ENCODE data around the gene NCMAP. TPM values are rescaled to one million over a fixed set of nuclear protein-coding genes. Genes with fewer than 3 reads are reported as not detected.

NCMAP gene
- total and polyA plus RNA-seq, 2 donors (not counting 1 experiment from before 2014, with no cell fraction given) = not detected

GRCh38 chr1:24605534-24606295 lies 49.8 kb downstream of the NCMAP start:
- Histone ChIP-seq H4K20me1 (ENCODE audit: control insufficient read depth, extremely low read depth, insufficient read depth, low read length) (no peaks in the 10 kb centered on the region), H3K79me2 (ENCODE audit: control insufficient read depth, insufficient read depth, low read length) (no peaks in the 10 kb centered on the region), H3K27me3 (ENCODE audit: control insufficient read depth, insufficient read depth, low read length) (peaks cover 14% of the 10 kb centered on the region), H3K4me2 (ENCODE audit: extremely low read depth, insufficient read depth, low read length) (no peak overlapping the region), H3K4me1 (ENCODE audit: control insufficient read depth, extremely low read depth, insufficient read depth, low read length) (no peaks in the 10 kb centered on the region), H3K9me3 (ENCODE audit: control insufficient read depth, insufficient read depth, low read depth, low read length) (no peaks in the 10 kb centered on the region), H3K27ac (ENCODE audit: insufficient read depth, low read length) (no peak overlapping the region), H3K4me3 (replicated peaks in 1 of 4; ENCODE audit: control extremely low read depth in 1 of 4, insufficient read depth in 1 of 4, low read depth in 3 of 4, low read length in 4 of 4) (no peak overlapping the region), H3K9ac (ENCODE audit: insufficient read depth, low read length) (no peak overlapping the region), H3K36me3 (ENCODE audit: control insufficient read depth, insufficient read depth, low read length) (no peaks in the 10 kb centered on the region), H2AFZ (ENCODE audit: low read length) (no peak overlapping the region)
- no peak for DNase-seq (ENCODE audit: low read depth in 2 of 2)
- no peak for TF ChIP-seq EZH2 (IDR thresholded peaks at IDR 0.05; ENCODE audit: low read length, missing control alignments)
- TF ChIP-seq, protein P1, sequence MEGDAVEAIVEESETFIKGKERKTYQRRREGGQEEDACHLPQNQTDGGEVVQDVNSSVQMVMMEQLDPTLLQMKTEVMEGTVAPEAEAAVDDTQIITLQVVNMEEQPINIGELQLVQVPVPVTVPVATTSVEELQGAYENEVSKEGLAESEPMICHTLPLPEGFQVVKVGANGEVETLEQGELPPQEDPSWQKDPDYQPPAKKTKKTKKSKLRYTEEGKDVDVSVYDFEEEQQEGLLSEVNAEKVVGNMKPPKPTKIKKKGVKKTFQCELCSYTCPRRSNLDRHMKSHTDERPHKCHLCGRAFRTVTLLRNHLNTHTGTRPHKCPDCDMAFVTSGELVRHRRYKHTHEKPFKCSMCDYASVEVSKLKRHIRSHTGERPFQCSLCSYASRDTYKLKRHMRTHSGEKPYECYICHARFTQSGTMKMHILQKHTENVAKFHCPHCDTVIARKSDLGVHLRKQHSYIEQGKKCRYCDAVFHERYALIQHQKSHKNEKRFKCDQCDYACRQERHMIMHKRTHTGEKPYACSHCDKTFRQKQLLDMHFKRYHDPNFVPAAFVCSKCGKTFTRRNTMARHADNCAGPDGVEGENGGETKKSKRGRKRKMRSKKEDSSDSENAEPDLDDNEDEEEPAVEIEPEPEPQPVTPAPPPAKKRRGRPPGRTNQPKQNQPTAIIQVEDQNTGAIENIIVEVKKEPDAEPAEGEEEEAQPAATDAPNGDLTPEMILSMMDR (conservative IDR thresholded peaks at IDR 0.05 in 1 of 2, IDR thresholded peaks at IDR 0.05 in 1 of 2; ENCODE audit: low read depth in 1 of 2, low read length in 2 of 2) = no peak

GRCh38 chr1:24606296-24606605 lies 50.4 kb downstream of the NCMAP start:
- no peak overlapping the region for H3K4me3 ChIP-seq (replicated peaks in 1 of 4; ENCODE audit: control extremely low read depth in 1 of 4, insufficient read depth in 1 of 4, low read depth in 3 of 4, low read length in 4 of 4)
- no peaks in the 10 kb centered on the region for H3K9me3 ChIP-seq (ENCODE audit: control insufficient read depth, insufficient read depth, low read depth, low read length)
- TF ChIP-seq, protein P1 (conservative IDR thresholded peaks at IDR 0.05 in 1 of 2, IDR thresholded peaks at IDR 0.05 in 1 of 2; ENCODE audit: low read depth in 1 of 2, low read length in 2 of 2) = no peak
- no peak for TF ChIP-seq EZH2 (IDR thresholded peaks at IDR 0.05; ENCODE audit: low read length, missing control alignments)
- H3K4me2 ChIP-seq (ENCODE audit: extremely low read depth, insufficient read depth, low read length) = no peak overlapping the region
- H3K27me3 ChIP-seq (ENCODE audit: control insufficient read depth, insufficient read depth, low read length) = peaks cover 14% of the 10 kb centered on the region
- H3K4me1 ChIP-seq (ENCODE audit: control insufficient read depth, extremely low read depth, insufficient read depth, low read length) = no peaks in the 10 kb centered on the region
- H3K79me2 ChIP-seq (ENCODE audit: control insufficient read depth, insufficient read depth, low read length) = no peaks in the 10 kb centered on the region
- H3K36me3 ChIP-seq (ENCODE audit: control insufficient read depth, insufficient read depth, low read length) = no peaks in the 10 kb centered on the region
- H4K20me1 ChIP-seq (ENCODE audit: control insufficient read depth, extremely low read depth, insufficient read depth, low read length) = no peaks in the 10 kb centered on the region
- H3K9ac ChIP-seq (ENCODE audit: insufficient read depth, low read length) = no peak overlapping the region
- no peak for DNase-seq (ENCODE audit: low read depth in 2 of 2)
- no peak overlapping the region for H3K27ac ChIP-seq (ENCODE audit: insufficient read depth, low read length)
- H2AFZ ChIP-seq (ENCODE audit: low read length) = no peak overlapping the region

DNA sequence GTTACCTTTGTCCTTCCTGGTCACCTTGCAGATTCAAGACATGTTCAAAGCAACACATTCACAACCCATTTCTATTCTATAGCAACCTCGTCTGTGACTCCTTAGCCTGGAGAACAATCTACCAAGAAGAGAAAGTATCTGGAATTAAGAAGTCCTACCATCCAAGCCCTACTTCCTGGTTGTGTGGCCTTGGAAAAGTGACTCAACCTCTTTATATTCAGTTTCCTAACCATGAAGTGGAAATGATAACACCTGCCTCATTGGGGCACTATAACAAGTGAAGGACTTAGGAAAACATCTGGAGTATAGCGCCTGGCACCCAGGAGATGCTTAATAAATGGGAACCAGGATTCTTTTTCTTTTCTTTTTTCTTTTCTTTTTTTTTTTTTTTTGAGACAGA lies 50.7 kb downstream of the NCMAP start:
- no peak for TF ChIP-seq EZH2 (IDR thresholded peaks at IDR 0.05; ENCODE audit: low read length, missing control alignments)
- TF ChIP-seq, protein P1 (conservative IDR thresholded peaks at IDR 0.05 in 1 of 2, IDR thresholded peaks at IDR 0.05 in 1 of 2; ENCODE audit: low read depth in 1 of 2, low read length in 2 of 2) = no peak
- H3K79me2 ChIP-seq (ENCODE audit: control insufficient read depth, insufficient read depth, low read length) = no peaks in the 10 kb centered on the region
- H4K20me1 ChIP-seq (ENCODE audit: control insufficient read depth, extremely low read depth, insufficient read depth, low read length) = no peaks in the 10 kb centered on the region
- no peak overlapping the region for H3K27ac ChIP-seq (ENCODE audit: insufficient read depth, low read length)
- no peak overlapping the region for H2AFZ ChIP-seq (ENCODE audit: low read length)
- no peak overlapping the region for H3K4me3 ChIP-seq (replicated peaks in 1 of 4; ENCODE audit: control extremely low read depth in 1 of 4, insufficient read depth in 1 of 4, low read depth in 3 of 4, low read length in 4 of 4)
- H3K36me3 ChIP-seq (ENCODE audit: control insufficient read depth, insufficient read depth, low read length) = no peaks in the 10 kb centered on the region
- DNase-seq (ENCODE audit: low read depth in 2 of 2) = no peak
- peaks cover 14% of the 10 kb centered on the region for H3K27me3 ChIP-seq (ENCODE audit: control insufficient read depth, insufficient read depth, low read length)
- H3K4me2 ChIP-seq (ENCODE audit: extremely low read depth, insufficient read depth, low read length) = no peak overlapping the region
- H3K9ac ChIP-seq (ENCODE audit: insufficient read depth, low read length) = no peak overlapping the region
- no peaks in the 10 kb centered on the region for H3K4me1 ChIP-seq (ENCODE audit: control insufficient read depth, extremely low read depth, insufficient read depth, low read length)
- no peaks in the 10 kb centered on the region for H3K9me3 ChIP-seq (ENCODE audit: control insufficient read depth, insufficient read depth, low read depth, low read length)

Data from fibroblast of lung (primary cell).